ENCODE results near the gene MYADML2. TPM values are rescaled to one million over a fixed set of nuclear protein-coding genes. Genes with fewer than 3 reads are reported as not detected.

The MYADML2 gene
- total and polyA plus RNA-seq, 2 of the 8 experiments (the other 6 are each of a cell fraction or from before 2014, with no cell fraction given), result 0.26 to 0.47 TPM

GRCh38 chr17:81904600-81905423 is 42.2 kb downstream of the MYADML2 start:
- no peak for DNase-seq (ENCODE audit: low read depth in 1 of 2, low spot score in 2 of 2)
- Histone ChIP-seq H3K27ac (ENCODE audit: low read depth, low read length) (no peak overlapping the region), H2AFZ (ENCODE audit: low read length) (no peak overlapping the region), H3K23me2 (ENCODE audit: low read depth, low read length) (peaks cover 6% of the 10 kb centered on the region; the same call in 1 of the 2 replicates), H2AK5ac (ENCODE audit: low read depth, low read length) (no peak overlapping the region), H2BK15ac (ENCODE audit: low read length) (no peak overlapping the region), H3K14ac (ENCODE audit: insufficient read length) (no peak overlapping the region), H4K8ac (ENCODE audit: extremely low read depth, insufficient read depth, low read length) (no peak overlapping the region; the same call in 1 of the 2 replicates), H2BK12ac (ENCODE audit: low read depth, low read length) (no peak overlapping the region), H3K9ac (replicated peaks in 1 of 4; ENCODE audit: extremely low read depth in 1 of 4, low read depth in 3 of 4, low read length in 3 of 4) (no peak overlapping the region), H3K56ac (replicated peaks; ENCODE audit: insufficient read length, low read depth, low read length) (no peak overlapping the region), H3K79me1 (ENCODE audit: low read depth, low read length) (peaks cover 2% of the 10 kb centered on the region; the same call in 1 of the 2 replicates), H3K79me2 (ENCODE audit: control insufficient read depth in 1 of 2, insufficient read depth in 2 of 2, low read length in 2 of 2) (no peaks in the 10 kb centered on the region), H2BK5ac (ENCODE audit: low read depth, low read length) (no peak overlapping the region), H2BK20ac (ENCODE audit: low read length) (no peak overlapping the region), H3K18ac (ENCODE audit: extremely low read depth, low read length) (no peak overlapping the region), H3K9me3 (ENCODE audit: insufficient read depth in 2 of 2, low read depth in 1 of 2, low read length in 1 of 2) (no peaks in the 10 kb centered on the region), H4K5ac (ENCODE audit: insufficient read length, low read depth, low read length) (no peak overlapping the region), H4K20me1 (replicated peaks in 1 of 2; ENCODE audit: control insufficient read depth in 1 of 2, insufficient read depth in 2 of 2, low read length in 2 of 2) (peaks cover 5 to 19% of the 10 kb centered on the region in 2 experiments), H3K4me1 (replicated peaks in 1 of 4; ENCODE audit: control insufficient read depth in 3 of 4, insufficient read depth in 4 of 4, low read length in 3 of 4) (peaks cover 0 to 8% (median 3%) of the 10 kb centered on the region in 4 experiments; a peak in 3 of 7 replicates), H3K4me3 (ENCODE audit: extremely low read depth in 1 of 4, insufficient read depth in 2 of 4, low read depth in 3 of 4, low read length in 4 of 4) (no peak overlapping the region), H3K23ac (ENCODE audit: insufficient read length) (no peak overlapping the region), H2BK120ac (replicated peaks; ENCODE audit: low read depth, low read length) (no peak overlapping the region), H3K4ac (replicated peaks; ENCODE audit: insufficient read length, low read depth, low read length) (no peak overlapping the region), H3K36me3 (ENCODE audit: control insufficient read depth in 2 of 4, insufficient read depth in 4 of 4, low read length in 3 of 4) (peaks cover 0 to 1% (median under 1%) of the 10 kb centered on the region in 4 experiments; a peak in 3 of 8 replicates), H4K91ac (replicated peaks; ENCODE audit: insufficient read length, low read length) (no peak overlapping the region), H3K4me2 (ENCODE audit: insufficient read depth in 1 of 2, low read depth in 2 of 2, low read length in 2 of 2) (no peak overlapping the region), H3K27me3 (replicated peaks in 1 of 4; ENCODE audit: control insufficient read depth in 3 of 4, extremely low read depth in 1 of 4, insufficient read depth in 3 of 4, low read length in 3 of 4) (peaks cover 0 to 22% (median 14%) of the 10 kb centered on the region in 4 experiments; a peak in 5 of 7 replicates)
- POLR2A ChIA-PET (ENCODE audit: partially characterized antibody), result interaction anchor here (0.7 to 4.0 kb wide), 7 partner anchors 10 to 115 kb away, joined by 3 to 22 read pairs (median 3); partner anchors contain the start of gene ANAPC11
- no peak for TF ChIP-seq POU5F1 (IDR thresholded peaks at IDR 0.05; ENCODE audit: low read depth, low read length)
- TF ChIP-seq CHD1 (IDR thresholded peaks at IDR 0.05; ENCODE audit: low read depth, low read length), result no peak
- 93% methylated on average over 26 of the region's 28 CpGs; no CpG with 5 or more reads in 1 of the 2 experiments for WGBS, 2 experiments (ENCODE audit: extremely low coverage in 1 of 2, insufficient coverage in 1 of 2, insufficient read length in 1 of 2, insufficient replicate concordance in 2 of 2, low coverage in 1 of 2, low lambda C conversion rate in 2 of 2, missing lambda C conversion rate in 1 of 2)
- FAIRE-seq, result no peak
- CTCF ChIA-PET (ENCODE audit: partially characterized antibody), result interaction anchor here (0.8 kb wide), 1 partner anchor 35 kb away, joined by 3 read pairs; no protein-coding TSS in a partner anchor
